Esophagus squamous epithelium (tissue), 4 donors: Measurements from ENCODE around the gene CXADR.
"Not testable (repeated sequence)": the region's sequence is repeated elsewhere in the genome, so short reads cannot be mapped to it uniquely, and the experiment has no call there.

Source experiments
- POLR2A ChIP-seq, 4 donors: fragments of 450-650 bp; IDR thresholded peaks; one replicate each; pipeline ENCODE4 v1.6.1; 2017; ENCODE audit warnings: antibody characterized with exemption in 4 of 4, mild to moderate bottlenecking in 4 of 4, moderate library complexity in 3 of 4
- TF ChIP-seq, protein P1 (sequence below), 6 experiments: fragments of 450-650 bp in 4 of 6; fragments of 200-600 bp in 2 of 6; sonication (generic) in 2 of 6; IDR thresholded peaks; one replicate each; pipeline ENCODE4 v1.5.1; 2016 to 2019; ENCODE audit warnings: antibody characterized with exemption in 6 of 6, mild to moderate bottlenecking in 4 of 6, moderate library complexity in 4 of 6

DNA sequence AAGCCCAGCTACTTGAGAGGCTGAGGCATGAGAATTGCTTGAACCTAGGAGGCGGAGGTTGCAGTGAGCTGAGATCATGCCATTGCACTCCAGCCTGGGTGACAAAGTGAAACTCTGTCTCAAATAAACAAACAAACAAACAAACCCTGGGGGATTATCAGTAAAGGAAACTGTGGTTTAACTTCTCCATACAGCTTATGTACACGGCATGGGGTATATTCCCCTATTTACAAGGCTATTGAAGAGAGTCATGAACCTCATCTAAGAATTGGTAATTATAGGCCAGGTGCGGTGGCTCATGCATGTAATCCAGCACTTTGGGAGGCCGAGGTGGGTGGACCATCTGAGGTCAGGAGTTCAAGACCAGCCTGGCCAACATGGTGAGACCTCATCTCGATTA is 9.9 kb upstream of the CXADR start:
- TF ChIP-seq, protein P1, sequence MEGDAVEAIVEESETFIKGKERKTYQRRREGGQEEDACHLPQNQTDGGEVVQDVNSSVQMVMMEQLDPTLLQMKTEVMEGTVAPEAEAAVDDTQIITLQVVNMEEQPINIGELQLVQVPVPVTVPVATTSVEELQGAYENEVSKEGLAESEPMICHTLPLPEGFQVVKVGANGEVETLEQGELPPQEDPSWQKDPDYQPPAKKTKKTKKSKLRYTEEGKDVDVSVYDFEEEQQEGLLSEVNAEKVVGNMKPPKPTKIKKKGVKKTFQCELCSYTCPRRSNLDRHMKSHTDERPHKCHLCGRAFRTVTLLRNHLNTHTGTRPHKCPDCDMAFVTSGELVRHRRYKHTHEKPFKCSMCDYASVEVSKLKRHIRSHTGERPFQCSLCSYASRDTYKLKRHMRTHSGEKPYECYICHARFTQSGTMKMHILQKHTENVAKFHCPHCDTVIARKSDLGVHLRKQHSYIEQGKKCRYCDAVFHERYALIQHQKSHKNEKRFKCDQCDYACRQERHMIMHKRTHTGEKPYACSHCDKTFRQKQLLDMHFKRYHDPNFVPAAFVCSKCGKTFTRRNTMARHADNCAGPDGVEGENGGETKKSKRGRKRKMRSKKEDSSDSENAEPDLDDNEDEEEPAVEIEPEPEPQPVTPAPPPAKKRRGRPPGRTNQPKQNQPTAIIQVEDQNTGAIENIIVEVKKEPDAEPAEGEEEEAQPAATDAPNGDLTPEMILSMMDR (IDR thresholded peaks at IDR 0.05) = not testable (repeated sequence)
- TF ChIP-seq POLR2A (IDR thresholded peaks at IDR 0.05) = not testable (repeated sequence)
